ENCODE measurements around the gene SNAPC2.

DNA sequence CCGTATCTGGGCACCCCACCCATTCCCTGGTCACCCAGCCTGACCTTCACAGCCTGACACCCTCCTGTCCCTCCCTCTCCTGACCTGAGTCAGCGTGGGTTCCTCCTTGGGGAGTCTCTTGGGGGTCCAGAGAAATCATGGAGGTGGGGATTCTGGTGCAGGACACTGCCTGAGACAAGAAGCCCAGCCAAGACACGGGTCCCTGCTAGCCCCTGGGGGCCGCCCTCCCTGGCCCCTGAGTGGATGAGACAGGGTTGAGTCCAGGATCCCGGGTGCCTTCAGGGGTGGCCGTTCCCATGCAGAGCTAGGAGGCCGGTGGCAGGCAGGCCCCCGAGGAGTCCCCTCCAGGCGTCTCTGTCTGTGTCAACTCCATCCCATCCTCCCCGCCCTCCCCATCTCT, 14.9 kb upstream of the SNAPC2 start:
- TF ChIP-seq CTCF (IDR thresholded peaks at IDR 0.05; ENCODE audit: insufficient read depth, low read depth, low read length) (no peak), EZH2 (IDR thresholded peaks at IDR 0.05; ENCODE audit: insufficient read depth, low read length) (no peak)

All from astrocyte (in vitro differentiated cells and primary cell).